ENCODE measurements around the gene SLC22A23.
A peak's percentile ranks its signal among the peaks of the same experiment; 100 is the strongest.

SLC22A23 gene

GRCh38 chr6:3421791-3422434 lies 34.9 kb downstream of the SLC22A23 start:
- no peak for DNase-seq (ENCODE audit: low read depth in 2 of 2)

GRCh38 chr6:3421143-3421542 lies 35.7 kb downstream of the SLC22A23 start:
- no peak for DNase-seq (ENCODE audit: low read depth in 2 of 2)

GRCh38 chr6:3419624-3420272 lies 37.1 kb downstream of the SLC22A23 start:
- DNase-seq (ENCODE audit: low read depth in 2 of 2), result no peak

- no peak for DNase-seq (ENCODE audit: low read depth in 2 of 2)
These were observed 38.3 kb downstream of the SLC22A23 start for GRCh38 chr6:3418496-3419060.

- no peak for DNase-seq (ENCODE audit: low read depth in 2 of 2)
These were observed 39.4 kb downstream of the SLC22A23 start for GRCh38 chr6:3417473-3417872.

GRCh38 chr6:3415490-3415889 lies 41.4 kb downstream of the SLC22A23 start:
- DNase-seq (ENCODE audit: low read depth in 2 of 2), result no peak

- DNase-seq (ENCODE audit: low read depth in 2 of 2), result no peak
These were observed 41.8 kb downstream of the SLC22A23 start for GRCh38 chr6:3415082-3415453.

- DNase-seq (ENCODE audit: low read depth in 2 of 2), result no peak
These were observed 42.3 kb downstream of the SLC22A23 start for GRCh38 chr6:3414327-3415081.

GRCh38 chr6:3413592-3413991 lies 43.3 kb downstream of the SLC22A23 start:
- DNase-seq (ENCODE audit: low read depth in 2 of 2), result no peak

GRCh38 chr6:3412779-3413500 lies 43.9 kb downstream of the SLC22A23 start:
- DNase-seq (ENCODE audit: low read depth in 2 of 2), result no peak

GRCh38 chr6:3411967-3412778 lies 44.7 kb downstream of the SLC22A23 start:
- DNase-seq (ENCODE audit: low read depth in 2 of 2), result no peak

GRCh38 chr6:3410385-3411360 lies 46.2 kb downstream of the SLC22A23 start:
- peak; percentile 50 to 56 for DNase-seq (ENCODE audit: low read depth in 2 of 2)

GRCh38 chr6:3409699-3410384 lies 47.0 kb downstream of the SLC22A23 start:
- DNase-seq (ENCODE audit: low read depth in 2 of 2), result no peak

GRCh38 chr6:3408665-3409064 lies 48.2 kb downstream of the SLC22A23 start:
- no peak for DNase-seq (ENCODE audit: low read depth in 2 of 2)

- no peak for DNase-seq (ENCODE audit: low read depth in 2 of 2)
These were observed 49.0 kb downstream of the SLC22A23 start for GRCh38 chr6:3407840-3408239.

- no peak for DNase-seq (ENCODE audit: low read depth in 2 of 2)
These were observed 49.7 kb downstream of the SLC22A23 start for GRCh38 chr6:3406891-3407809.

GRCh38 chr6:3406362-3406821 lies 50.5 kb downstream of the SLC22A23 start:
- DNase-seq (ENCODE audit: low read depth in 2 of 2), result no peak

- no peak for DNase-seq (ENCODE audit: low read depth in 2 of 2)
These were observed 51.2 kb downstream of the SLC22A23 start for GRCh38 chr6:3405679-3406078.
